GM21576 (cell line): ENCODE data around the gene TOX3.

Source experiments
- ATAC-seq: cut with Tn5 transposase; IDR thresholded peaks from one replicate; pipeline ENCODE4 v1.9.1; 2021; ENCODE audit warnings: mild to moderate bottlenecking, moderate library complexity; ENCODE audit not compliant: unreplicated experiment

TOX3 gene

GRCh38 chr16:52405441-52405840 lies 141.5 kb downstream of the TOX3 start:
- no peak for ATAC-seq

- no peak for ATAC-seq
These were observed 142.4 kb downstream of the TOX3 start for GRCh38 chr16:52404546-52404945.

- ATAC-seq, result no peak
These were observed 147.8 kb downstream of the TOX3 start for GRCh38 chr16:52399116-52399515.

- ATAC-seq, result no peak
These were observed 148.4 kb downstream of the TOX3 start for GRCh38 chr16:52398491-52398960.

- ATAC-seq, result no peak
These were observed 148.9 kb downstream of the TOX3 start for GRCh38 chr16:52398021-52398420.

- ATAC-seq, result no peak
These were observed 153.5 kb downstream of the TOX3 start for GRCh38 chr16:52393448-52393847.

GRCh38 chr16:52389045-52389444 lies 157.9 kb downstream of the TOX3 start:
- ATAC-seq, result no peak
